WTC11 (cell line): Measurements from ENCODE around the gene SHISA6. TPM values are rescaled to one million over a fixed set of nuclear protein-coding genes. Genes with fewer than 3 reads are reported as not detected.

Experiments
- ATAC-seq: fragments of 200-7000 bp; cut with Tn5 transposase; 2 replicates; pipeline ENCODE4 v1.10.0; 2021; ENCODE audit warnings: mild to moderate bottlenecking, moderate library complexity
- CTCF ChIA-PET: fragments of 300-600 bp; sonication (Branson Sonifier 250); formaldehyde crosslinking; loops from one replicate; lab custom pipeline; 2021; ENCODE audit warnings: antibody characterized with exemption; lab: Charles Lee
- POLR2A ChIA-PET: fragments of 350-600 bp; sonication (Branson Sonifier 250); formaldehyde crosslinking; loops from one replicate; lab custom pipeline; 2021; ENCODE audit warnings: antibody characterized with exemption; lab: Charles Lee
- DNase-seq: peaks from one replicate; pipeline ENCODE4 v3.0.0; 2021; ENCODE audit warnings: low spot score
- H3K27ac Mint-ChIP-seq: 2 replicates; pipeline ENCODE4 v1.8.0; 2021; ENCODE audit warnings: mixed read lengths
- H3K27me3 Mint-ChIP-seq: 2 replicates; pipeline ENCODE4 v1.8.0; 2021; ENCODE audit warnings: low read depth, mild to moderate bottlenecking, moderate library complexity, mixed read lengths
- H3K36me3 Mint-ChIP-seq: 2 replicates; pipeline ENCODE4 v1.8.0; 2021; ENCODE audit warnings: mixed read lengths
- H3K4me1 Mint-ChIP-seq: 2 replicates; pipeline ENCODE4 v1.8.0; 2022; ENCODE audit warnings: mixed read lengths
- H3K4me3 Mint-ChIP-seq: 2 replicates; pipeline ENCODE4 v1.8.0; 2021; ENCODE audit warnings: mild to moderate bottlenecking, moderate library complexity, mixed read lengths
- H3K9me3 Mint-ChIP-seq: 2 replicates; pipeline ENCODE4 v1.8.0; 2021; ENCODE audit warnings: mixed read lengths
- CBFB ChIP-seq: sonication (generic); formaldehyde crosslinking; IDR thresholded peaks from 2 replicates; pipeline ENCODE4 v1.8.1; 2022; ENCODE audit warnings: mild to moderate bottlenecking, low read depth, missing genetic modification reagents
- FOXP1 ChIP-seq: sonication (generic); formaldehyde crosslinking; IDR thresholded peaks from 2 replicates; pipeline ENCODE4 v1.8.0; 2022; ENCODE audit warnings: missing genetic modification reagents, mild to moderate bottlenecking, moderate library complexity, borderline replicate concordance
- GABPB1 ChIP-seq: sonication (generic); formaldehyde crosslinking; IDR thresholded peaks from 2 replicates; pipeline ENCODE4 v1.8.1; 2023; ENCODE audit warnings: mild to moderate bottlenecking, missing genetic modification reagents
- GRHL2 ChIP-seq: fragments of 250-450 bp; sonication (Bioruptor Pico); IDR thresholded peaks from 2 replicates; pipeline ENCODE4 v1.8.0; 2022; ENCODE audit warnings: mild to moderate bottlenecking, moderate library complexity; ENCODE audit not compliant: insufficient replicate concordance, severe bottlenecking
- IRF2 ChIP-seq: sonication (generic); formaldehyde crosslinking; IDR thresholded peaks from 2 replicates; pipeline ENCODE4 v1.8.0; 2022; ENCODE audit warnings: low read depth, missing genetic modification reagents, borderline replicate concordance
- JAZF1 ChIP-seq: fragments of 250-450 bp; sonication (Bioruptor Pico); IDR thresholded peaks from 2 replicates; pipeline ENCODE4 v1.9.0; 2021; ENCODE audit warnings: moderate library complexity, mild to moderate bottlenecking, inconsistent platforms
- JUN ChIP-seq: sonication (generic); formaldehyde crosslinking; IDR thresholded peaks from 2 replicates; pipeline ENCODE4 v1.8.0; 2023; ENCODE audit warnings: mild to moderate bottlenecking, missing genetic modification reagents
- MYBL2 ChIP-seq: sonication (generic); formaldehyde crosslinking; IDR thresholded peaks from 2 replicates; pipeline ENCODE4 v1.8.1; 2023; ENCODE audit warnings: mild to moderate bottlenecking, moderate library complexity, missing genetic modification reagents
- NR3C1 ChIP-seq: sonication (generic); formaldehyde crosslinking; conservative IDR thresholded peaks from 2 replicates; pipeline ENCODE4 v1.8.1; 2023; ENCODE audit warnings: low read depth, mild to moderate bottlenecking, missing genetic modification reagents
- ZNF121 ChIP-seq: sonication (generic); formaldehyde crosslinking; IDR thresholded peaks from 2 replicates; pipeline ENCODE4 v1.8.0; 2023; ENCODE audit warnings: missing genetic modification reagents
- ZNF263 ChIP-seq: sonication (generic); formaldehyde crosslinking; IDR thresholded peaks from 2 replicates; pipeline ENCODE4 v1.8.1; 2022; ENCODE audit warnings: low read depth, mild to moderate bottlenecking, moderate library complexity, missing genetic modification reagents
- total RNA-seq: library from RNA; stranded (reverse); gene quantifications from 3 replicates; pipeline ENCODE4 v1.2.3, GENCODE V29; 2021
- TF ChIP-seq, protein P1 (sequence below): sonication (generic); formaldehyde crosslinking; conservative IDR thresholded peaks from 2 replicates; pipeline ENCODE4 v1.8.1; 2023; ENCODE audit warnings: mild to moderate bottlenecking, low read depth, missing genetic modification reagents, moderate library complexity
- TF ChIP-seq, protein P2 (sequence below): sonication (generic); formaldehyde crosslinking; IDR thresholded peaks from 2 replicates; pipeline ENCODE4 v1.8.1; 2023; ENCODE audit warnings: mild to moderate bottlenecking, moderate library complexity, missing genetic modification reagents
- TF ChIP-seq, protein P3 (sequence below): fragments of 250-450 bp; sonication (Bioruptor Pico); IDR thresholded peaks from 2 replicates; pipeline ENCODE4 v1.9.0; 2021; ENCODE audit warnings: moderate library complexity, mild to moderate bottlenecking, inconsistent platforms, borderline replicate concordance
- TF ChIP-seq, protein P4 (sequence below): sonication (generic); formaldehyde crosslinking; IDR thresholded peaks from 2 replicates; pipeline ENCODE4 v1.8.0; 2022; ENCODE audit warnings: mild to moderate bottlenecking, missing genetic modification reagents
- TF ChIP-seq, protein P5 (sequence below): sonication (generic); formaldehyde crosslinking; IDR thresholded peaks from 2 replicates; pipeline ENCODE4 v1.8.1; 2022; ENCODE audit warnings: mild to moderate bottlenecking, moderate library complexity, missing genetic modification reagents
- TF ChIP-seq, protein P6 (sequence below): sonication (generic); formaldehyde crosslinking; IDR thresholded peaks from 2 replicates; pipeline ENCODE4 v1.8.1; 2023; ENCODE audit warnings: mild to moderate bottlenecking, missing genetic modification reagents, borderline replicate concordance
- TF ChIP-seq, protein P7 (sequence below): sonication (generic); formaldehyde crosslinking; IDR thresholded peaks from 2 replicates; pipeline ENCODE4 v1.8.1; 2023; ENCODE audit warnings: mild to moderate bottlenecking, missing genetic modification reagents

Gene SHISA6
- total RNA-seq, 1 experiment from 2014 or later: 1.1 TPM

DNA sequence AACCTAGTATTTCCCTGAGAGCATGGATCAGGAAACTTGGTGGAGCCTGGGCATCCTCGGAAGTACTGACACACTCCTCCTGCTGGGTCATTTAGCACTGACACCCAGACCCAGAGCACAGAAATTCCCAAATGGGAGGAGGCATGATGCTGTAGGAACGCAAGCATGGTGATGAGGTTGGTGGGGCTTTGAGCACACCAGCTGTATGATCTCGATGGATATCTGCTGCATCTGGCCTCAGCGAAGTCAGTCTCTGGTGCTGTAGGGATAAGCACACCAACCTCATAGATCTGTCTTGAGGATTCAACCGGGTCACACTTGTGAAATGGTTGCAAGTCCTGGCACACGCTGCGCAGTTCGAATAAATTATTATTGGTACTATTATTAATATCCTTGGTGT is 52.5 kb downstream of the SHISA6 start (continued):
- TF ChIP-seq JAZF1 (CRISPR knock-in tag) (no peak), GABPB1 (CRISPR knock-in tag) (no peak)
- TF ChIP-seq, protein P1, sequence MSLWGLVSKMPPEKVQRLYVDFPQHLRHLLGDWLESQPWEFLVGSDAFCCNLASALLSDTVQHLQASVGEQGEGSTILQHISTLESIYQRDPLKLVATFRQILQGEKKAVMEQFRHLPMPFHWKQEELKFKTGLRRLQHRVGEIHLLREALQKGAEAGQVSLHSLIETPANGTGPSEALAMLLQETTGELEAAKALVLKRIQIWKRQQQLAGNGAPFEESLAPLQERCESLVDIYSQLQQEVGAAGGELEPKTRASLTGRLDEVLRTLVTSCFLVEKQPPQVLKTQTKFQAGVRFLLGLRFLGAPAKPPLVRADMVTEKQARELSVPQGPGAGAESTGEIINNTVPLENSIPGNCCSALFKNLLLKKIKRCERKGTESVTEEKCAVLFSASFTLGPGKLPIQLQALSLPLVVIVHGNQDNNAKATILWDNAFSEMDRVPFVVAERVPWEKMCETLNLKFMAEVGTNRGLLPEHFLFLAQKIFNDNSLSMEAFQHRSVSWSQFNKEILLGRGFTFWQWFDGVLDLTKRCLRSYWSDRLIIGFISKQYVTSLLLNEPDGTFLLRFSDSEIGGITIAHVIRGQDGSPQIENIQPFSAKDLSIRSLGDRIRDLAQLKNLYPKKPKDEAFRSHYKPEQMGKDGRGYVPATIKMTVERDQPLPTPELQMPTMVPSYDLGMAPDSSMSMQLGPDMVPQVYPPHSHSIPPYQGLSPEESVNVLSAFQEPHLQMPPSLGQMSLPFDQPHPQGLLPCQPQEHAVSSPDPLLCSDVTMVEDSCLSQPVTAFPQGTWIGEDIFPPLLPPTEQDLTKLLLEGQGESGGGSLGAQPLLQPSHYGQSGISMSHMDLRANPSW (CRISPR knock-in tag): no peak
- TF ChIP-seq, protein P2, sequence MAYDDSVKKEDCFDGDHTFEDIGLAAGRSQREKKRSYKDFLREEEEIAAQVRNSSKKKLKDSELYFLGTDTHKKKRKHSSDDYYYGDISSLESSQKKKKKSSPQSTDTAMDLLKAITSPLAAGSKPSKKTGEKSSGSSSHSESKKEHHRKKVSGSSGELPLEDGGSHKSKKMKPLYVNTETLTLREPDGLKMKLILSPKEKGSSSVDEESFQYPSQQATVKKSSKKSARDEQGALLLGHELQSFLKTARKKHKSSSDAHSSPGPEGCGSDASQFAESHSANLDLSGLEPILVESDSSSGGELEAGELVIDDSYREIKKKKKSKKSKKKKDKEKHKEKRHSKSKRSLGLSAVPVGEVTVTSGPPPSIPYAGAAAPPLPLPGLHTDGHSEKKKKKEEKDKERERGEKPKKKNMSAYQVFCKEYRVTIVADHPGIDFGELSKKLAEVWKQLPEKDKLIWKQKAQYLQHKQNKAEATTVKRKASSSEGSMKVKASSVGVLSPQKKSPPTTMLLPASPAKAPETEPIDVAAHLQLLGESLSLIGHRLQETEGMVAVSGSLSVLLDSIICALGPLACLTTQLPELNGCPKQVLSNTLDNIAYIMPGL (CRISPR knock-in tag): no peak

DNA sequence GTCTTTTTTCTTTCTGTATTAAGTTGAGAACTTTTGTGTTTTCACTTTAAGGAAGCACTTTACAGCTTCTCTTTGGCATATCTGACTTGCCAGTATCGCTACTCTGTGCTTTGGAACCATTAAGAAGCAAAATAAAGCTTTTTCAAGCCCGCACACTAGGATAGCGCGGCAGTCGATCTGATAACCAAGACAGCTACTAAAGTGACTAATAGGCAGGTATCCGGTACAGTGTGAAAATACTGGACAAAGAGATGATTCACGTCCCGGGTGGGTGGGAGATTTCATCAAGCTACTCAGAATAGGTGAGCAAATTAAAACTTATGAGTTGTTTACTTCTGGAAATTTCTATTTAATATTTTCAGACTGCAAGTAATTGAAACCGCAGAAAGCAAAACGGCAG is 53.8 kb downstream of the SHISA6 start:
- POLR2A ChIA-PET: no interaction called here

More for the DNA sequence above, 53.8 kb downstream of the SHISA6 start:
- Mint-ChIP-seq H3K27ac (no peak overlapping the region), H3K4me1 (no peaks in the 10 kb centered on the region), H3K4me3 (no peak overlapping the region), H3K27me3 (peaks cover 6% of the 10 kb centered on the region), H3K36me3 (peaks cover 65% of the 10 kb centered on the region), H3K9me3 (peaks cover 73% of the 10 kb centered on the region)
- ATAC-seq (no peak), DNase-seq (no peak)
- CTCF ChIA-PET: no interaction called here
- TF ChIP-seq, protein P3, sequence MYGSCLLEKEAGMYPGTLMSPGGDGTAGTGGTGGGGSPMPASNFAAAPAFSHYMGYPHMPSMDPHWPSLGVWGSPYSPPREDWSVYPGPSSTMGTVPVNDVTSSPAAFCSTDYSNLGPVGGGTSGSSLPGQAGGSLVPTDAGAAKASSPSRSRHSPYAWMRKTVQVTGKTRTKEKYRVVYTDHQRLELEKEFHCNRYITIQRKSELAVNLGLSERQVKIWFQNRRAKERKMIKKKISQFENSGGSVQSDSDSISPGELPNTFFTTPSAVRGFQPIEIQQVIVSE (CRISPR knock-in tag): no peak
- TF ChIP-seq, protein P4, sequence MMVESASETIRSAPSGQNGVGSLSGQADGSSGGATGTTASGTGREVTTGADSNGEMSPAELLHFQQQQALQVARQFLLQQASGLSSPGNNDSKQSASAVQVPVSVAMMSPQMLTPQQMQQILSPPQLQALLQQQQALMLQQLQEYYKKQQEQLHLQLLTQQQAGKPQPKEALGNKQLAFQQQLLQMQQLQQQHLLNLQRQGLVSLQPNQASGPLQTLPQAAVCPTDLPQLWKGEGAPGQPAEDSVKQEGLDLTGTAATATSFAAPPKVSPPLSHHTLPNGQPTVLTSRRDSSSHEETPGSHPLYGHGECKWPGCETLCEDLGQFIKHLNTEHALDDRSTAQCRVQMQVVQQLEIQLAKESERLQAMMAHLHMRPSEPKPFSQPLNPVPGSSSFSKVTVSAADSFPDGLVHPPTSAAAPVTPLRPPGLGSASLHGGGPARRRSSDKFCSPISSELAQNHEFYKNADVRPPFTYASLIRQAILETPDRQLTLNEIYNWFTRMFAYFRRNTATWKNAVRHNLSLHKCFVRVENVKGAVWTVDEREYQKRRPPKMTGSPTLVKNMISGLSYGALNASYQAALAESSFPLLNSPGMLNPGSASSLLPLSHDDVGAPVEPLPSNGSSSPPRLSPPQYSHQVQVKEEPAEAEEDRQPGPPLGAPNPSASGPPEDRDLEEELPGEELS: no peak
- TF ChIP-seq, protein P5, sequence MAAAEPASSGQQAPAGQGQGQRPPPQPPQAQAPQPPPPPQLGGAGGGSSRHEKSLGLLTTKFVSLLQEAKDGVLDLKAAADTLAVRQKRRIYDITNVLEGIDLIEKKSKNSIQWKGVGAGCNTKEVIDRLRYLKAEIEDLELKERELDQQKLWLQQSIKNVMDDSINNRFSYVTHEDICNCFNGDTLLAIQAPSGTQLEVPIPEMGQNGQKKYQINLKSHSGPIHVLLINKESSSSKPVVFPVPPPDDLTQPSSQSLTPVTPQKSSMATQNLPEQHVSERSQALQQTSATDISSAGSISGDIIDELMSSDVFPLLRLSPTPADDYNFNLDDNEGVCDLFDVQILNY (CRISPR knock-in tag): no peak
- no peak for TF ChIP-seq NR3C1 (CRISPR knock-in tag)
- TF ChIP-seq CBFB (CRISPR knock-in tag): no peak
- no peak for TF ChIP-seq ZNF121 (CRISPR knock-in tag)
- TF ChIP-seq IRF2 (CRISPR knock-in tag): no peak
- TF ChIP-seq, protein P6, sequence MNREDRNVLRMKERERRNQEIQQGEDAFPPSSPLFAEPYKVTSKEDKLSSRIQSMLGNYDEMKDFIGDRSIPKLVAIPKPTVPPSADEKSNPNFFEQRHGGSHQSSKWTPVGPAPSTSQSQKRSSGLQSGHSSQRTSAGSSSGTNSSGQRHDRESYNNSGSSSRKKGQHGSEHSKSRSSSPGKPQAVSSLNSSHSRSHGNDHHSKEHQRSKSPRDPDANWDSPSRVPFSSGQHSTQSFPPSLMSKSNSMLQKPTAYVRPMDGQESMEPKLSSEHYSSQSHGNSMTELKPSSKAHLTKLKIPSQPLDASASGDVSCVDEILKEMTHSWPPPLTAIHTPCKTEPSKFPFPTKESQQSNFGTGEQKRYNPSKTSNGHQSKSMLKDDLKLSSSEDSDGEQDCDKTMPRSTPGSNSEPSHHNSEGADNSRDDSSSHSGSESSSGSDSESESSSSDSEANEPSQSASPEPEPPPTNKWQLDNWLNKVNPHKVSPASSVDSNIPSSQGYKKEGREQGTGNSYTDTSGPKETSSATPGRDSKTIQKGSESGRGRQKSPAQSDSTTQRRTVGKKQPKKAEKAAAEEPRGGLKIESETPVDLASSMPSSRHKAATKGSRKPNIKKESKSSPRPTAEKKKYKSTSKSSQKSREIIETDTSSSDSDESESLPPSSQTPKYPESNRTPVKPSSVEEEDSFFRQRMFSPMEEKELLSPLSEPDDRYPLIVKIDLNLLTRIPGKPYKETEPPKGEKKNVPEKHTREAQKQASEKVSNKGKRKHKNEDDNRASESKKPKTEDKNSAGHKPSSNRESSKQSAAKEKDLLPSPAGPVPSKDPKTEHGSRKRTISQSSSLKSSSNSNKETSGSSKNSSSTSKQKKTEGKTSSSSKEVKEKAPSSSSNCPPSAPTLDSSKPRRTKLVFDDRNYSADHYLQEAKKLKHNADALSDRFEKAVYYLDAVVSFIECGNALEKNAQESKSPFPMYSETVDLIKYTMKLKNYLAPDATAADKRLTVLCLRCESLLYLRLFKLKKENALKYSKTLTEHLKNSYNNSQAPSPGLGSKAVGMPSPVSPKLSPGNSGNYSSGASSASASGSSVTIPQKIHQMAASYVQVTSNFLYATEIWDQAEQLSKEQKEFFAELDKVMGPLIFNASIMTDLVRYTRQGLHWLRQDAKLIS: no peak
- no peak for TF ChIP-seq JUN (CRISPR knock-in tag)
- no peak for TF ChIP-seq ZNF263 (CRISPR knock-in tag)
- TF ChIP-seq, protein P7, sequence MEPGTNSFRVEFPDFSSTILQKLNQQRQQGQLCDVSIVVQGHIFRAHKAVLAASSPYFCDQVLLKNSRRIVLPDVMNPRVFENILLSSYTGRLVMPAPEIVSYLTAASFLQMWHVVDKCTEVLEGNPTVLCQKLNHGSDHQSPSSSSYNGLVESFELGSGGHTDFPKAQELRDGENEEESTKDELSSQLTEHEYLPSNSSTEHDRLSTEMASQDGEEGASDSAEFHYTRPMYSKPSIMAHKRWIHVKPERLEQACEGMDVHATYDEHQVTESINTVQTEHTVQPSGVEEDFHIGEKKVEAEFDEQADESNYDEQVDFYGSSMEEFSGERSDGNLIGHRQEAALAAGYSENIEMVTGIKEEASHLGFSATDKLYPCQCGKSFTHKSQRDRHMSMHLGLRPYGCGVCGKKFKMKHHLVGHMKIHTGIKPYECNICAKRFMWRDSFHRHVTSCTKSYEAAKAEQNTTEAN (CRISPR knock-in tag): no peak
- no peak for TF ChIP-seq GRHL2
- TF ChIP-seq FOXP1: no peak
- TF ChIP-seq MYBL2 (CRISPR knock-in tag): no peak
